Peyer's patch (tissue), 4 donors: ENCODE results near the gene PSG11.
"Not testable (repeated sequence)": the region's sequence is repeated elsewhere in the genome, so short reads cannot be mapped to it uniquely, and the experiment has no call there.

Source experiments
- POLR2A ChIP-seq, 2 donors: fragments of 450-650 bp; IDR thresholded peaks; one replicate each; pipeline ENCODE4 v1.5.1; 2017; ENCODE audit warnings: antibody characterized with exemption in 2 of 2, mild to moderate bottlenecking in 2 of 2, moderate library complexity in 2 of 2
- TF ChIP-seq, protein P1 (sequence below), 6 experiments: fragments of 450-650 bp in 4 of 6; fragments of 200-600 bp in 2 of 6; sonication (generic) in 1 of 6; IDR thresholded peaks; one replicate each; pipeline ENCODE4 v1.5.1; 2017 to 2019; ENCODE audit warnings: antibody characterized with exemption in 6 of 6, mild to moderate bottlenecking in 3 of 6, moderate library complexity in 1 of 6

DNA sequence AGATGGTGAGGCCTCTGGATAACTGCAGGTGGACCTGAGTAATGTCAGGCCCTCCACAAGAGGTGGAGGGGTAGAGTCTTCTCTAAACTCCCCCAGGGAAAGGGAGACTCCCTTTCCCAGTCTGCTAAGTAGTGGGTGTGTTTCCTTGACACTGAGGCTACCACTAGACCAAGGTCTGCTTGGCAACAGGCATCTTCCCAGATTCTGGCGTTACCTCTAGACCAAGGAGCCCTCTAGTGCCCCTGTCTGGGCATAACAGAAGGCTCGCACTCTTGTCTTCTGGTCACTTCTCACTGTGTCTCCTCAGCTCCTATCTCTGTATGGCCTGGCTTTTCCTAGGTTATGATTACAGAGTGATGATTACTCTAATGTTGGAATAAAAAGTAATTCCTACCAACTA, 5.4 kb upstream of the PSG11 start:
- TF ChIP-seq POLR2A (IDR thresholded peaks at IDR 0.05): not testable (repeated sequence)
- TF ChIP-seq, protein P1, sequence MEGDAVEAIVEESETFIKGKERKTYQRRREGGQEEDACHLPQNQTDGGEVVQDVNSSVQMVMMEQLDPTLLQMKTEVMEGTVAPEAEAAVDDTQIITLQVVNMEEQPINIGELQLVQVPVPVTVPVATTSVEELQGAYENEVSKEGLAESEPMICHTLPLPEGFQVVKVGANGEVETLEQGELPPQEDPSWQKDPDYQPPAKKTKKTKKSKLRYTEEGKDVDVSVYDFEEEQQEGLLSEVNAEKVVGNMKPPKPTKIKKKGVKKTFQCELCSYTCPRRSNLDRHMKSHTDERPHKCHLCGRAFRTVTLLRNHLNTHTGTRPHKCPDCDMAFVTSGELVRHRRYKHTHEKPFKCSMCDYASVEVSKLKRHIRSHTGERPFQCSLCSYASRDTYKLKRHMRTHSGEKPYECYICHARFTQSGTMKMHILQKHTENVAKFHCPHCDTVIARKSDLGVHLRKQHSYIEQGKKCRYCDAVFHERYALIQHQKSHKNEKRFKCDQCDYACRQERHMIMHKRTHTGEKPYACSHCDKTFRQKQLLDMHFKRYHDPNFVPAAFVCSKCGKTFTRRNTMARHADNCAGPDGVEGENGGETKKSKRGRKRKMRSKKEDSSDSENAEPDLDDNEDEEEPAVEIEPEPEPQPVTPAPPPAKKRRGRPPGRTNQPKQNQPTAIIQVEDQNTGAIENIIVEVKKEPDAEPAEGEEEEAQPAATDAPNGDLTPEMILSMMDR (IDR thresholded peaks at IDR 0.05): not testable (repeated sequence)
